ENCODE results near the gene PSMD14.

PSMD14 gene

DNA sequence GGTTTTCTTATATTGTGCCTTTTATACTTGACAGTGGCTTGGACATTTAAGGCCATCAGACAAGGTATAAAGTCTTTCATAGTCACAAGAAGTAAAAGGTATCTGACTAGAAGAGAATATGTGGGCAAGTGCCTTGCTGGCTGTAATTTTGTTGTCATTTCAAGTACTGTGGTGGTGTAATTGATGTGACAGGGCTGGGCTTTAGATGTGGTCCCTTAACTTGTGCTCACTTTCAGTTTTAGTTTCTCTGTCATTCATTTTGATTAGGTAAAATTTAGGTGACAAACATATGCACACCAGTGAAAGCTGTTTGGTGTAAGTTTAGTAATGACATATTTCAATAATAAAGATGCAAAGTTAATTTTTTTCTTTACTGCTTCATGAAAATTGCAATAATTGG lies 76.6 kb downstream of the PSMD14 start:
- DNase-seq (ENCODE audit: low spot score) = no peak

DNA sequence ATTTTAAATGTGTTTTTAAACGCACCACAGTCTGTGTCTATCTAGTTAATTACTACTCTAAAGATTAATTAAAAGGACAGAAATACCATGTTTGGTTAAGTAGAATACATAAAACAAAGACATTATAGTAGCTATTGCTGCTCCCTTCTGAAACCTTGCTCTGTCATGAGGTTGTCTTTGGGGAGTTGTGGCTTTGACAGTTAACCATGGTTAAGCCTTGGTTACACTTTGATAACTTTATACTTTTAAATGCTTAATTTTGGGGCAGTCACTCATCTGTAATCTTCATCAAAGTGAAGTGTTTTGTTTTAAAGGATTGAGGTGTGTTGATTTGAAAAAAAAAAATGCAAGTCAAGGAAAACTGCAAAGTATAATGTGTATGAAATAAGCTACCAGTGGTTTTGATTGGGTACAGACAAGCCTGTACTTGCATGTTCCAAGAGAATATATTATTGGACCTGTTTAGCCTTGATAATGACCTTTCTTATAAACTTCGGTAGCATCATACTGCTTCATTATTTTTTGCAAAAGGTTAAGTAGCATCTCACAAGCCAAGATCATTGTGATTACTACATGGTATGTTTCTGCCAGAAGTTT lies 78.1 kb downstream of the PSMD14 start:
- no peak for DNase-seq (ENCODE audit: low spot score)

DNA sequence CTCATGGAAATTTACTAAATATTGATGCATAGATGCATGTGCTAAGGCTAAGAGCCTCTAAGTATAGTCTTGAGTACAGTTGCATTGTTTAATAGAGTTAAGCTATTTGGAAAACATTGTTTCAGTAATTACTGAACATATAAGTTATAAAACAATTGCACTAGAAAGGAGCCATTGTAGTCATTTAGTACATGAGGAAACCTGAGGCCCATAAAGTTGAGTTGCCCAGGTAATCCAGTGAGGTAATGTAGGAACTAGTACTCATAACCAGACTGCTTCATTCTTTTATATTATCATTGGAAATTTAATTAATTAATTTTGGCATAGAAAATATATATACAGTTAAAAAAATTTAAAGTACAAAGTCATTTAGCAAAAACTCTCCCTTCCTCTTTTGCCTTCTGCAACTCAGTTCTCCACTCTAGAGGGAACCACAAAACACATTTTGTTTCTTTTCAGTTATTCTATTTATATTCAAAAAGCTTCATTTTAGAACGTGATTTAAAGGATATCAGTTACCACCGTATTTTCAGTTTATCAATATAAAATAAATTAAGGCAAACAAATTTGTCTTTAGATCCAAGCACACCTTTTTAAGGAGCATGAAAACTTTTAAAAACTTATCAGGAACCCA lies 80.0 kb downstream of the PSMD14 start:
- DNase-seq (ENCODE audit: low spot score) = no peak

DNA sequence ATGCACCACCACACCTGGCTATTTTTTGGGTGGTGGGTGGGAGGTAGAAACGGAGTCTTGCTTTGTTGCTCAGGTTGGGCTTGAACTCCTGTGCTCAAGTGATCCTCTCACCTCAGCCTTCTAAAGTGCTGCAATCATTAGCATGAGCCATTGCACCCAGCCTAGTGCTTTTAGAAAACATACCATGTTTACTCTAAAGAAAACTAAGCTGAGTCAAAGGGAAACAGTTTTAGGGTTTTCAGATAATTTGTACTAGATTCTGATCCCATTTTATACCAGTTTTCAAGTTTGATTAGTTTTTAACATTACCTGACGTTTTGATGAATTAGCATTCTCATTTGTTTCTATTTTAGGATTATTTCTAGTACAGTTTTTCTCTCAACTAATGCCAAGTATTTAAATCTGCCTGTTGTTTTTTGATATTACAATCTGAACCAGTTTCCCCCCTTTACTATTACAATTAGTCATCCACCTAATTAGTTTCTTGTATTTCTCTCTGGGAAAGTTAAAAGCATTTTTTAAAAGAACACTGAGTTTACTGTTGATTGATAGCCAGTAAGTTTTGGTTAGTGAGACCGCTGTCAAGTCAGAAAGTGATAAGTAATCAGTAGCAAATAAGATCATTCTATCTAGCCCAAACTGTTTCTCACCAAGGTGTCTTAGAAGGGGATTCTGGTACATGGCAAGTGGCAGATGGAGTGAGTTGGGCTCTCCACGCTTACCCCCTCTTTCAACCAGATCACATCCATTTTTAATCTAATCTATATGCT lies 83.7 kb downstream of the PSMD14 start:
- DNase-seq (ENCODE audit: low spot score) = no peak

DNA sequence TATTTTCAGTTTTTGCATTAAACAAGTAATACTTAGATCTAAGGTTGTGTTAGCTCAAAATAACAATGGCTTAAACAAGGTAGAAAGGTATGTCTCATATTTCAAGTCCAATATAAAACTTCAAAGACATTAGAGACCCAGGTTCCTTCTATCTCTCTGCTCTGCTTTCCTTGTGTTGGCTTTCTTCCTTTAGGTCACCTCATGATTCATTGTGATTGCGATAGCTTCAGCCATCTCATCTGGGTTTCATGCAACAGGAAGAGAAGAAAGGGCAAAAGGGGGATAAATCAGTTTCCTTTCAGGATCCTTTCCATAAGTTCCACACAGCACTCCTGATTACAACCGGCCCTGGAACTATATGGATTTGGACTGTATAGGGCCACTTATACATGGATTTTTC lies 91.9 kb downstream of the PSMD14 start:
- DNase-seq (ENCODE audit: low spot score) = no peak

DNA sequence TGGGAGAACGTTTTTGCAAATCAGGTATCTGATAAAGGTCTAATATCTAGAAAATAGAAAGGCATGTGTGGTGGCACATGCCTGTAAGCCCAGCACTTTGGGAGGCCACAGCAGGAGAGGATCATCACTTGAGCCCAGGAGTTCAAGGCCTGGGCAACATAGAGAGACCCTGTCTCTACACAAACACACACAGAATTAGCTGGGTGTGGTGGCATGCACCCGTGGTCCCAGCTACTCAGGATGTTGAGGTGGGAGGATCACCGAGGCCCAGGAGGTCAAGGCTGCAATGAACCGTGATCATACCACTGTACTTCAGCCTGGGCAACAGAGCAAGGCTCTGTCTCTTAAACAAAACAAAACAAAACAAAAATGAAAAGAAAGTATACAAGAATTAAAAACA lies 94.1 kb downstream of the PSMD14 start:
- no peak for DNase-seq (ENCODE audit: low spot score)

DNA sequence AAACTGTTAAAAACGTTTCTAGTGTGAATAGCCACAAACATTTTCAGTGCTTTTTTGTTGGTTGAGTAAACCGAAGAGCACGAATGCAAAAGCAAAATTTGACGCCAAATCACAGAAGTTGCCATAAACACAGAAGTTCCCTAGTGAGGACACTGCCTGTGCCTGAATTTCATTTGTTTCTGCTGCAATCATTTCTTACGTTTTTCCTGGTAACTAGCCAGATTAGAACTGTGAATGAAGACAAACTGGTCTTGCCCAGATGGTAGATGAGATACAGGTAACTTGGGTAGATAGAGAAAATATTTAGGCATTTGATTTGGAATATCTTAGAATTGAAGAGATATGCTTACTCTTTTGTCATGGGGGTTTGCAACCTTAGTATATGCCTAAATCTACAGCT lies 98.1 kb downstream of the PSMD14 start:
- DNase-seq (ENCODE audit: low spot score) = no peak

DNA sequence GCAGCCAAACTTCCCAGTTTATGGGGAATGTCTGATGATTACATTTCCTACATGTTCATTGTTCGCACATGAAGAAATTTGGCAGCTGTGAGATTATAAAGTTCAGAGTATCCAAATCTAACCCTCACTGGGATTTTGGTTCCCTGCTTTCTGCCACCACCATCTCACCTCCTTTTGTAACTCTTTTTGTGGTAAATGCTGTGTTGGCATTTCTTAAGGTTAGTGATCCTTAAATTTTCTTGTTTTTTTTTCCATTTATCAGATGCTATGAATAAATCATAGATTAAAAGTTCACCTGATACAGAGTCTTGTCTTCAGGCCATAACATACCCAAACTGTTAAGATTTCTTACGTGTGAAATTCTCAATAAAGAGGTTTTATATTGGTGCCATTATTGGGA lies 99.4 kb downstream of the PSMD14 start:
- no peak for DNase-seq (ENCODE audit: low spot score)

DNA sequence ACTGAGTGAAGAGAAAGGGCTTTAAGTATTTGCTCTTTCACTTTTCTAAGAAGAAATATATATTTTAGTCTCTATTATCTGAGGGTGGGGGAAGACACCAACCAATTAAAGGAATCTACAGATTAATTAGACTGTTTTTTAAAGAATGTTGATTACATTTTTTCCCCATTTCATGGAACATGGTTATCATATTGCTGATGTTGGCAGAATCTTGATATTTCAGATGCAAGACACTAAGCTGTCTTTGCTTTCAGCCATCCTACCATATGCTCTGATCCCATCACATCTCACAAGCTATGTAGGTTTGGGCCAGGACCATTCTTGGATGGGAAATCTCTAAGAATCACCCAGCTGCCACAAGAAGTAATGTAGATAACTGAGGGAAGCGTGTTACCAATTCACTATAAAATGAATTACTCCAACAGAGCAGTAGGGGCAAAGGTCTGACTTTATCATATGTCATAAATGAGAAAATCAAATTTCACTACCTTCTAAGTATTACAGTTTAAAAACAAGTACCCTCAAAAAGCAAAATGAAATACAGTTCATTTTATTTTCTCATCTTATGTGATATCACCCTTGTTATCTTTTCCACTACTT lies 101.2 kb downstream of the PSMD14 start:
- DNase-seq (ENCODE audit: low spot score) = no peak

DNA sequence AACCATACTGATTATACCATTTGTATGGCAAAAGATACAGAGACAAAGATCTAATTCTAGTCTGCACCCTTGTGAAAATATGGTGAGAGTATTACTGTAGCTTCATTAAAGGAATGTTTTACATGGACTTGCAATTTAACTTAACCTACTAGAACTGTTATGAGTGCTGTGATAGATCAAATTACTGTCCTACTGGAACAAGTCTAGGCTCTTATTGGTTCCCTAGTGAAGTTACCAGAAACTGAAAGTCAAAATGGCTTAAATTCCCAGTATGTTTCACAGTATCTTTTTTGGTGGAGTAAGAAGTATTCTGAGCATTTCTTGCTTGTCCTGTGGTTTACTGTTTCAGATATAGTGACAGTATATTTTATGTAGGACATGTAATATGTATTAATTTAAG lies 104.1 kb downstream of the PSMD14 start:
- DNase-seq (ENCODE audit: low spot score) = no peak

DNA sequence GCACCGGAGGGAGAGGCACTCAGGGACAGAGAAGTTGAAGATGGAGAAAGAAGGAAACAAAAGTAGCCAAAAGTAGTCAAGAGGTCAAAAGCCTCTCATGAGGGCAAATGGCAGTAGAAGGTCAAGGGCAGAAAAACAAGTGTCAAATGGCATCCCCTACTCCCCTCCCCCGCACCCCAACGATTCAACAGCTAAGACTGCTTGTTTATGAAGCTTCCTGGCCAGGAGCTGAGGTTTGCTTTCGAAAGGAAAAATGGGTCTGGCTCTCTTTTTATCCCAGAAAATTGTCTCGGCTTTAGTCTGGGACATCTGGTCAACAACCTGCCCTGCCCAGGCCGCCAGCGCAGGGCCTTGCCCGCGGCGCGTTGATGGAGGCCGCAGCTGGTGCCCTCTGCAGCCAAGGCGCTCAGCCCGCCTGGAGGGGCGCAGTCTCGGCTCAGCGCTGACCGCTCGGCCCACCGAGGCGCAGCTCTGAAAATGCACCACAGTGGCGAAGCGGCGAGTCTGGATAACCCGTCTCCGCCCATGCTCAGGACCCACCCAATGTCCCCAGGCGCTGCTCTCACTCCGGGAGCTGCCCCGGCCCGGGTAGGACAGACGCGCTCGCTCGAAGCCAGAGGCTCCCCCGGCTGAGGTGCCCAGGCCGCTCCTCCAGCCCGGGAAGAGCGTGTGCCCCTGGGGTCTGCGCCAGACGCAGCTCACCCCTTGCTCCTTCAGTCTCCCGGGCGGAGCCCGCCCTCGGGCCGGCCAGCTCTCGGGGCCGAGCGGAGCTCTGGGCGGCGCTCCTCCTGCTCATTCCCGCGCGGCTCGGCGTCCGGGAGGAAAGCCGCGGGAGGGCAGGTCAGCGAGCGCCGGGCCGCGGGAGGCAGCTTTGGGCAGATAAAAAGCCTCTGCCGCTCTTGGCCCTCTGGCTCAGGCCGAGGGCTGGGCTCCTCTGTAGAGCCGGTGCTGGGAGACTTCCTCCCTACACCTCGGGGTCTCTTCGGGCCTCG lies 106.1 kb downstream of the PSMD14 start:
- DNase-seq (ENCODE audit: low spot score) = peak; percentile 47

DNA sequence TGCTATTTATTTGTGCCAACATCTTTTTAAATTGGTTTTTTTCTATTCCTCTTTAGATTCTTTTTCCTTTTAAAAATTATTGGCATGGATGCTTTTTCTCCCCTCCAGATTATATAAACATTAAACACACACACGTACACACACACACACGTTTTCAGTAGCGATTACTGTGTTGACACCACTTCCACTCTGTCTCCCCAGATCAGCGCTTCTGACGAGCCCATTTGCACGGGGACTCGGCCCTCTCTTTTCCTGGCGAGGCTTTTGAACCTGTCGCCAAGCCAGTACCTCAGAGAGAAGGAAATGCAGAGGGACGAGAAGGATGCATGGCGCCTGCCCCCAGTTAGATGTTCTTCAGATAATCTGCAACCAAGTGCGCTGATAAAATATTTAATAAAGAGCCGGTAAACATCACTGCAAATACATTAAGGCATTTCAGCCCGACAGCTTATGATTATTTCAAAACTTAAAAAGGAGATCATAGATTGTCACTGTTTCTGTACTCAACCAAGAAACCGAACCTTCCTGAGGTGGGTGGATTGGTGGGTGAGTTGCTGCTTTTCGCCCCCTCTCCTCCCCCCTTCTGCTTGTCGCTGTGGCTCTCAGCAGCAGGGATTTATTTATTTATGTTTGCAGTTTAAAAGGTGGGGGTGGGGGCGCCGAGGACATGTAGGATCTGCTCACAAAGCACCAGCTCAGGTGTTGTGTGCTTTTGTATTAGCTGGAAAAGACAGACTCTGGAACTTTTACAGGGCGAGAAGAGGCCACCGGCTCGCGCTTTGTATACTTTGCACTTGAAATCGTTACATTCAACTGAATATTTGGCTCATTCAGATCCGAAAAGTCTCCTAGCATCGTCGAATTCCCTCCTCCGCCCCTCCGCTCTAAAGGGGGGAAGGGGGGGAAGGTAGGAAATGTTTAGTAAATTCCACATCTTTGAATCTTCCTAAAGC lies 107.1 kb downstream of the PSMD14 start:
- DNase-seq (ENCODE audit: low spot score) = no peak

DNA sequence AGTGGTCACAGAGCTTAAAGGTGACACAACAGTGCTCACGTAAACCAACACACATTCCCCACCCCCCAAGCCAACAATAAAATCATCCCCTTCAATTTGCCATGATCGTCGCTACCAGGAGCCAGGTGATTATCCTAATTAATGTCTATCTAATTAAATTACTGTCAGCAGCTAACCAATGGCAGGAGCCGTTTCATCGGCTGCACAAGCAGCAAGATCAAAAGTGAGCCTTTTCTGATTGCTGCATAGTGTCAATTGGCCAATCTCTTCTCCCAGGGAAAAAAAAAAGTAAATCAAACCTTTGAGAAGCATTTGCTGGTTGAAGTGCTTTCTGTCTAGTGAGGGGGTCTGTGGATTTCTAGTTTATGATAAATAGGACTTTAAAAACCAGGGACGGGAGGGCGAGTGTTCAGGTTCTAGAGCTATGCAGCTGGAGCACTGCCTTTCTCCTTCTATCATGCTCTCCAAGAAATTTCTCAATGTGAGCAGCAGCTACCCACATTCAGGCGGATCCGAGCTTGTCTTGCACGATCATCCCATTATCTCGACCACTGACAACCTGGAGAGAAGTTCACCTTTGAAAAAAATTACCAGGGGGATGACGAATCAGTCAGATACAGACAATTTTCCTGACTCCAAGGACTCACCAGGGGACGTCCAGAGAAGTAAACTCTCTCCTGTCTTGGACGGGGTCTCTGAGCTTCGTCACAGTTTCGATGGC lies 107.9 kb downstream of the PSMD14 start, which contains the start of gene TBR1:
TBR1 (plus strand) TSS at position 311 of the 721 bp plus-strand sequence; CDS start at position 425, 114 bp downstream.
- no peak for DNase-seq (ENCODE audit: low spot score)

DNA sequence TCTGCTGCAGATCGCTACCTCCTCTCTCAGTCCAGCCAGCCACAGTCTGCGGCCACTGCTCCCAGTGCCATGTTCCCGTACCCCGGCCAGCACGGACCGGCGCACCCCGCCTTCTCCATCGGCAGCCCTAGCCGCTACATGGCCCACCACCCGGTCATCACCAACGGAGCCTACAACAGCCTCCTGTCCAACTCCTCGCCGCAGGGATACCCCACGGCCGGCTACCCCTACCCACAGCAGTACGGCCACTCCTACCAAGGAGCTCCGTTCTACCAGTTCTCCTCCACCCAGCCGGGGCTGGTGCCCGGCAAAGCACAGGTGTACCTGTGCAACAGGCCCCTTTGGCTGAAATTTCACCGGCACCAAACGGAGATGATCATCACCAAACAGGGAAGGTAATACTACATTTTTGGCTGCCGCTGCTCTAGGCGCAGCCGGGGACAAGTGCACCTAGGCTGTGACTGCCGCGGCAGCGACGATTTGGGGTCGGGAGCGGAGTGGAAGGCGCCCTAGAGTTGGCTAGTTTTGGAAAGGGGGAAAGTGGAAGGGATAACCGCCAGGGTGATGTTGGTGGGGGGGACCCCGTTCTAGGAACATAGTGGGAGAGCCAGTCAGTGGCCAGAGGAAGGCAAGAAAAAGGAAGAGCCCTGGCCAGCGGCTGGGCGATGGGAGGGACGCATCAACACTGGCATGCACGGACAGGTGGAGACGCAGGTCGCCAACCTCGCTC lies 108.6 kb downstream of the PSMD14 start:
- DNase-seq (ENCODE audit: low spot score) = no peak

DNA sequence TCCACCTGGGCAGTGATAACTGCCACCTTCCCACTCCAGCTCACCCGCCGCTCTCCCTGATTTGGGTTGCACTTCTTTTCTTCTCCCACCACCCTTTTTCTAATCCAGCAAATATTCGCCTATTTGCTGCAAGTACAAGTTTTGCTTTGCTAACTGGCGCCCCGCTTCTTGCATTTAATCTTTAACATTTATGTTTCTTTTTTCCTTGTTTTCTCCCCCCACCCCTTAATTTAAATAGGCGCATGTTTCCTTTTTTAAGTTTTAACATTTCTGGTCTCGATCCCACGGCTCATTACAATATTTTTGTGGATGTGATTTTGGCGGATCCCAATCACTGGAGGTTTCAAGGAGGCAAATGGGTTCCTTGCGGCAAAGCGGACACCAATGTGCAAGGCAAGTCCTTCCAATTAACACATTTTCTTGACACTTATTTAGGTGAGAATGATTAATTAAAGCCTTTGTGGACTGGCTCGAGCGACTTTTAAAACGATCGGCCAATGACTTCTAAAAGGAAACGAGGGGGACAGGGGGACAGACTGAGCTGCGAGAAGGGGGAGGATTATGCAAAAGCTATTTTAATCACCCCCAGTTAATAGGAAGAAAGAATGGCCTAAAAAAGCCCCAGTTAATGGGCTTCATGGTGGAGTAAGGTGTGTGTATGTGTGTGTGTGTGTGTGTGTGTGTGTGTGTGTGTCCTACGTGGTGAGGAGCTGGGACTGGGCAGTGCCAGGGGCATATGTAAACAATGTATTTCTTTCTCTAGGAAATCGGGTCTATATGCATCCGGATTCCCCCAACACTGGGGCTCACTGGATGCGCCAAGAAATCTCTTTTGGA lies 109.4 kb downstream of the PSMD14 start:
- DNase-seq (ENCODE audit: low spot score) = no peak

DNA sequence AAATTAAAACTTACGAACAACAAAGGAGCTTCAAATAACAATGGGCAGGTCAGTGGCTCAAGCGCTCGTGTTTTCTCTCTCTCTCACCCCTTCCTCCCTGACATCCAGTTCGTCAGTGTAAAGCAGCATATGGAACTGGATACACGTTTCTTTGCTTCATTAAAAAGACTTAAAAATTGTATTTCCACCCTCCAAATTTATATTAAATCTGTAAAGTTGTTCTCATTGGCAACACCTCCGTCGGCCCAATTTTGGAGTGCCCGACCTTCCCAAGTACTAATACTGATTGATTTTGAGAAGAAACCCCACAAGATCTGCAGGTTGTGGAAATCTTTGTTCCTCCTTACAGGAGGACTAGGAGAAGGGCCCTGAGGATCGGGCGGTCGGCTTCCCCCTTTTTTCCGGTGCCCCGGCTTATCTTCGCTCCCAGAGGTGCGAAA lies 110.1 kb downstream of the PSMD14 start:
- DNase-seq (ENCODE audit: low spot score) = no peak

DNA sequence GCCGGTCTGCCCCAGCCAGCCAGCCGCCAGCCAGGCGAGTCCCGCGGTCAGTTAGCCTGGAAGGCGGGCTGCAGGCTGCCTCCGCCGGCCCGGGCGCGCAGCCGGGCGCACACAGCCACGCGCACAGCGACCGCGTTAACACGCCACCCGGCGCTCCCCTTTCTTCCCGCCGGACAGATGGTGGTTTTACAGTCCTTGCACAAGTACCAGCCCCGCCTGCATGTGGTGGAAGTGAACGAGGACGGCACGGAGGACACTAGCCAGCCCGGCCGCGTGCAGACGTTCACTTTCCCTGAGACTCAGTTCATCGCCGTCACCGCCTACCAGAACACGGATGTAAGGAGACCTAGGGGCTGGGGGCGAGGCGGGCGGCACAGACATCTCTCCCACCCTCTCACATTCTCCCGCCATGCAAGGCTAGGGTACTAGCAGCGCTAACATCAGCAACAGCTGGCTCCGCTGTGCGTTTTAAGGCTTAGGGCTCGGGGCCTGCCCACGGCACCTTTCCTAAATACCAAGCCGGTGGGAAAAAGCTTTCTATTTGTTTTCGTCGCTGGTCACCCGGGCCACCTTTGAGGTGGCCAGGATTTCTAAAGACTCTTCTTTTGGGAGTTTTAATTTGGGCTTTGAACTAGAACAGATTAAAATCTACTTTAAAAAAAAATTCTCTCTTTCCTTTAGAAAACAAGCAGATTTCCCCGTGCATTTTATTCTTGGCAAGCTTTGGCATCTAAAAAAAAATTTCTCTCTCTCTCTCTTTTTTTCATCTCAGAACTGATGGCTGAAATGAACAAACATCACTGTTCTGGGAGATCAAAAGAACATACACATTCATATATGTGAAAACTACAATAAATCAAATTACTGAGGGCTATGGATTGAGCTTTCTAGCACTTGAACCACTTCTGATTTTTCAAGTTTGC lies 110.8 kb downstream of the PSMD14 start:
- no peak for DNase-seq (ENCODE audit: low spot score)
